SKM-1 (cell line): ENCODE data around the gene LDLRAD4.

Source experiments
- DNase-seq: peaks from one replicate; lab custom pipeline; 2025; ENCODE audit not compliant: unreplicated experiment; lab: John Stamatoyannopoulos, UW

LDLRAD4 gene

GRCh38 chr18:13499803-13500202 is 281.2 kb downstream of the LDLRAD4 start:
- DNase-seq = no peak

- DNase-seq = no peak
Measured at GRCh38 chr18:13500227-13500865, 281.8 kb downstream of the LDLRAD4 start.

GRCh38 chr18:13500869-13501542 is 282.4 kb downstream of the LDLRAD4 start:
- no peak for DNase-seq

- no peak for DNase-seq
Measured at GRCh38 chr18:13501543-13501887, 283.0 kb downstream of the LDLRAD4 start.

- no peak for DNase-seq
Measured at GRCh38 chr18:13501891-13502290, 283.3 kb downstream of the LDLRAD4 start.

- DNase-seq = no peak
Measured at GRCh38 chr18:13502585-13502984, 284.0 kb downstream of the LDLRAD4 start.

- DNase-seq = no peak
Measured at GRCh38 chr18:13503836-13504235, 285.3 kb downstream of the LDLRAD4 start.

GRCh38 chr18:13505780-13506345 is 287.3 kb downstream of the LDLRAD4 start:
- no peak for DNase-seq

GRCh38 chr18:13510594-13510993 is 292.0 kb downstream of the LDLRAD4 start:
- DNase-seq = no peak

GRCh38 chr18:13511961-13512577 is 293.5 kb downstream of the LDLRAD4 start:
- DNase-seq = no peak

GRCh38 chr18:13513021-13513420 is 294.5 kb downstream of the LDLRAD4 start:
- DNase-seq = no peak

GRCh38 chr18:13513481-13513880 is 294.9 kb downstream of the LDLRAD4 start:
- no peak for DNase-seq

GRCh38 chr18:13514558-13514957 is 296.0 kb downstream of the LDLRAD4 start:
- DNase-seq = no peak

GRCh38 chr18:13516855-13517254 is 298.3 kb downstream of the LDLRAD4 start:
- no peak for DNase-seq

GRCh38 chr18:13517369-13517768 is 298.8 kb downstream of the LDLRAD4 start:
- DNase-seq = no peak

- DNase-seq = no peak
Measured at GRCh38 chr18:13518382-13518781, 299.8 kb downstream of the LDLRAD4 start.

- no peak for DNase-seq
Measured at GRCh38 chr18:13520306-13520705, 301.7 kb downstream of the LDLRAD4 start.

GRCh38 chr18:13520741-13521140 is 302.2 kb downstream of the LDLRAD4 start:
- DNase-seq = no peak

GRCh38 chr18:13521418-13521817 is 302.9 kb downstream of the LDLRAD4 start:
- no peak for DNase-seq

GRCh38 chr18:13522256-13522655 is 303.7 kb downstream of the LDLRAD4 start:
- no peak for DNase-seq

GRCh38 chr18:13522861-13523660 is 304.5 kb downstream of the LDLRAD4 start:
- no peak for DNase-seq
